Astrocyte (in vitro differentiated cells and primary cell): ENCODE data around the gene RAD9B. TPM values are rescaled to one million over a fixed set of nuclear protein-coding genes. Genes with fewer than 3 reads are reported as not detected.

Experiments
- total RNA-seq: library from RNA; stranded (reverse); gene quantifications from 2 replicates; pipeline ENCODE4 v1.2.1, GENCODE V29; 2021

The RAD9B gene
- total RNA-seq, 1 donor from 2014 or later = 0.66 TPM

Other genes with a start within 250 kb of the RAD9B start
- gene ATP2A2, start 221.1 kb upstream of the RAD9B start, total RNA-seq = 262 TPM in 2 replicates
- gene ANAPC7, start 98.6 kb upstream of the RAD9B start, total RNA-seq = 50.7 and 54.1 TPM in 2 replicates
- gene ARPC3, start 52.0 kb upstream of the RAD9B start, total RNA-seq = 315 and 316 TPM in 2 replicates
- 17.7 and 19.5 TPM in 2 replicates for gene GPN3, start 34.1 kb upstream of the RAD9B start, total RNA-seq
- gene FAM216A, start 33.5 kb upstream of the RAD9B start, total RNA-seq = 9.2 and 11.3 TPM in 2 replicates
- gene VPS29, start 220 bp upstream of the RAD9B start, total RNA-seq = 78.1 and 80.7 TPM in 2 replicates
- gene PPTC7, start 81.0 kb downstream of the RAD9B start, total RNA-seq = 14.9 and 16.6 TPM in 2 replicates
- 22.6 and 32.0 TPM in 2 replicates for gene TCTN1, start 111.8 kb downstream of the RAD9B start, total RNA-seq
- gene HVCN1, start 186.8 kb downstream of the RAD9B start, total RNA-seq = 0.94 and 1.0 TPM in 2 replicates
- gene PPP1CC, start 240.6 kb downstream of the RAD9B start, total RNA-seq = 94.8 and 107 TPM in 2 replicates